GM18507 (cell line): Measurements from ENCODE around the gene UPK3A.
"Not testable (repeated sequence)": the region's sequence is repeated elsewhere in the genome, so short reads cannot be mapped to it uniquely, and the experiment has no call there.

Experiments
- DNase-seq: peaks from one replicate; pipeline ENCODE4 v3.0.0; 2011; ENCODE audit warnings: low read depth; ENCODE audit not compliant: insufficient read length; ENCODE audit errors: extremely low spot score
- FAIRE-seq: peaks from 2 replicates; lab custom pipeline; 2011; peaks lifted over from hg19 to GRCh38; lab: Jason Lieb, UNC

UPK3A gene

GRCh38 chr22:45320357-45320976, 35.7 kb downstream of the UPK3A start:
- DNase-seq (no peak), FAIRE-seq (no peak)

GRCh38 chr22:45321827-45322226, 37.1 kb downstream of the UPK3A start:
- FAIRE-seq (no peak), DNase-seq (no peak)

- FAIRE-seq (no peak), DNase-seq (no peak)
These were observed 38.2 kb downstream of the UPK3A start for GRCh38 chr22:45322873-45323525.

GRCh38 chr22:45323695-45324094, 38.9 kb downstream of the UPK3A start:
- no peak for DNase-seq
- no peak for FAIRE-seq

GRCh38 chr22:45324311-45324711, 39.6 kb downstream of the UPK3A start:
- DNase-seq (no peak), FAIRE-seq (no peak)

- FAIRE-seq, DNase-seq: not testable (repeated sequence)
These were observed 43.5 kb downstream of the UPK3A start for GRCh38 chr22:45328261-45328660.

GRCh38 chr22:45328822-45329529, 44.2 kb downstream of the UPK3A start:
- no peak for FAIRE-seq
- DNase-seq: no peak

- no peak for FAIRE-seq
These were observed 44.8 kb downstream of the UPK3A start for GRCh38 chr22:45329530-45329936.

GRCh38 chr22:45330548-45330947, 45.8 kb downstream of the UPK3A start:
- FAIRE-seq (no peak), DNase-seq (no peak)

More at GRCh38 chr22:45329530-45329936, 44.8 kb downstream of the UPK3A start:
- no peak for DNase-seq

GRCh38 chr22:45331486-45331885, 46.7 kb downstream of the UPK3A start:
- no peak for FAIRE-seq
- DNase-seq: no peak

GRCh38 chr22:45332001-45332400, 47.3 kb downstream of the UPK3A start:
- no peak for DNase-seq
- no peak for FAIRE-seq

- FAIRE-seq (no peak), DNase-seq (no peak)
These were observed 49.3 kb downstream of the UPK3A start for GRCh38 chr22:45334068-45334467.

GRCh38 chr22:45334528-45334927, 49.8 kb downstream of the UPK3A start:
- FAIRE-seq (no peak), DNase-seq (no peak)

GRCh38 chr22:45335021-45335818, 50.5 kb downstream of the UPK3A start:
- no peak for FAIRE-seq
- DNase-seq: no peak

- DNase-seq (no peak), FAIRE-seq (no peak)
These were observed 51.2 kb downstream of the UPK3A start for GRCh38 chr22:45335854-45336522.

GRCh38 chr22:45336971-45337431, 52.3 kb downstream of the UPK3A start:
- FAIRE-seq: no peak

GRCh38 chr22:45337536-45337935, 52.8 kb downstream of the UPK3A start:
- FAIRE-seq: no peak
- no peak for DNase-seq

More at GRCh38 chr22:45336971-45337431, 52.3 kb downstream of the UPK3A start:
- no peak for DNase-seq

GRCh38 chr22:45338795-45339194, 54.0 kb downstream of the UPK3A start:
- FAIRE-seq (no peak), DNase-seq (no peak)

GRCh38 chr22:45340323-45340722, 55.6 kb downstream of the UPK3A start:
- FAIRE-seq: no peak
- no peak for DNase-seq
